GM23338 (cell line): ENCODE results near the gene PCGF3. TPM values are rescaled to one million over a fixed set of nuclear protein-coding genes. Genes with fewer than 3 reads are reported as not detected.

Experiments
- ATAC-seq: fragments of 200-7000 bp; cut with Tn5 transposase; 3 replicates; pipeline ENCODE4 v1.9.1; 2020
- DNase-seq: peaks from one replicate; pipeline ENCODE4 v3.0.0-alpha.2; 2015; ENCODE audit warnings: low spot score
- H2AFZ ChIP-seq: fragments of 200-600 bp; sonication (generic); 2 replicates; pipeline ENCODE4 v1.8.0; 2016; ENCODE audit warnings: antibody characterized with exemption, mild to moderate bottlenecking, moderate library complexity
- H3F3A ChIP-seq: fragments of 200-600 bp; sonication (generic); replicated peaks from 2 replicates; pipeline ENCODE4 v1.8.0; 2017; ENCODE audit warnings: antibody characterized with exemption, mixed run types, low read depth
- H3K27ac ChIP-seq: fragments of 200-600 bp; sonication (generic); 2 replicates; pipeline ENCODE4 v1.6.1; 2016; ENCODE audit warnings: low read depth
- H3K27me3 ChIP-seq: fragments of 200-600 bp; sonication (generic); 2 replicates; pipeline ENCODE4 v1.8.0; 2016; ENCODE audit warnings: mild to moderate bottlenecking, mixed run types, moderate library complexity; ENCODE audit not compliant: insufficient read depth
- H3K36me3 ChIP-seq: fragments of 200-600 bp; sonication (generic); 2 replicates; pipeline ENCODE4 v1.8.0; 2016; ENCODE audit warnings: mild to moderate bottlenecking; ENCODE audit not compliant: insufficient read depth
- H3K4me1 ChIP-seq: fragments of 200-600 bp; sonication (generic); 2 replicates; pipeline ENCODE4 v1.8.0; 2016; ENCODE audit warnings: mild to moderate bottlenecking, moderate library complexity; ENCODE audit not compliant: insufficient read depth
- H3K4me2 ChIP-seq: fragments of 200-600 bp; sonication (generic); 2 replicates; pipeline ENCODE4 v1.7.1; 2017; ENCODE audit warnings: mixed run types
- H3K4me3 ChIP-seq: fragments of 200-600 bp; sonication (generic); 2 replicates; pipeline ENCODE4 v1.6.1; 2016; ENCODE audit warnings: mixed run types
- H3K79me2 ChIP-seq: fragments of 200-600 bp; sonication (generic); replicated peaks from 2 replicates; pipeline ENCODE4 v1.8.0; 2017; ENCODE audit warnings: mild to moderate bottlenecking; ENCODE audit not compliant: insufficient read depth
- H3K9me2 ChIP-seq: fragments of 200-600 bp; sonication (generic); 2 replicates; pipeline ENCODE4 v1.8.0; 2017; ENCODE audit not compliant: insufficient read depth
- H4K20me1 ChIP-seq: fragments of 200-600 bp; sonication (generic); replicated peaks from 2 replicates; pipeline ENCODE4 v1.8.0; 2017; ENCODE audit warnings: mild to moderate bottlenecking; ENCODE audit not compliant: insufficient read depth
- H3K27ac Mint-ChIP-seq: 2 replicates; pipeline ENCODE4 v1.8.0; 2020; ENCODE audit warnings: inconsistent platforms, mild to moderate bottlenecking, moderate library complexity, mixed read lengths
- H3K27me3 Mint-ChIP-seq: 3 replicates; pipeline ENCODE4 v1.8.0; 2022; ENCODE audit warnings: low read depth, mild to moderate bottlenecking, moderate library complexity, mixed read lengths, inconsistent platforms; ENCODE audit not compliant: insufficient read depth, poor library complexity
- H3K36me3 Mint-ChIP-seq: 3 replicates; pipeline ENCODE4 v1.8.0; 2021; ENCODE audit warnings: low read depth, mild to moderate bottlenecking, inconsistent platforms, moderate library complexity, mixed read lengths
- H3K4me1 Mint-ChIP-seq: 3 replicates; pipeline ENCODE4 v1.8.0; 2020; ENCODE audit warnings: mild to moderate bottlenecking, inconsistent platforms, mixed read lengths
- H3K4me3 Mint-ChIP-seq: 3 replicates; pipeline ENCODE4 v1.8.0; 2021; ENCODE audit warnings: moderate library complexity, mild to moderate bottlenecking, inconsistent platforms, mixed read lengths
- H3K9me3 Mint-ChIP-seq: 3 replicates; pipeline ENCODE4 v1.8.0; 2020; ENCODE audit warnings: moderate library complexity, mild to moderate bottlenecking, inconsistent platforms, mixed read lengths
- CREB1 ChIP-seq: fragments of 250-450 bp; sonication (Bioruptor Pico); IDR thresholded peaks from 2 replicates; pipeline ENCODE4 v1.5.0; 2020; ENCODE audit warnings: low read depth, mild to moderate bottlenecking, moderate library complexity
- NANOG ChIP-seq: IDR thresholded peaks from 2 replicates; pipeline ENCODE4 v1.6.1; 2016; ENCODE audit warnings: antibody characterized with exemption, borderline replicate concordance
- ZNF114 ChIP-seq: fragments of 250-450 bp; sonication (Bioruptor Pico); IDR thresholded peaks from 2 replicates; pipeline ENCODE4 v1.5.0; 2020; ENCODE audit warnings: mild to moderate bottlenecking, moderate library complexity
- polyA plus RNA-seq: library from polyadenylated mRNA; unstranded; fragments of >200 nt; fragmentation: Nextera tagmentation; extraction: Ambion mirVana; gene quantifications from 2 replicates; pipeline ENCODE4 v1.2.1, GENCODE V29; 2016
- total RNA-seq: library from RNA; depleted of rRNA; stranded (reverse); fragments of >200 nt; shearing (Covaris generic); gene quantifications from 2 replicates; pipeline ENCODE4 v1.2.3, GENCODE V29; 2014; rRNA removed

PCGF3 gene
- total and polyA plus RNA-seq, 2 experiments from 2014 or later = 33.1 to 49.0 TPM

GRCh38 chr4:819401-820229 is 114.0 kb downstream of the PCGF3 start:
- H3K36me3 Mint-ChIP-seq = no peaks in the 10 kb centered on the region; the same call in 2 of the 3 replicates
- ATAC-seq (no peak), DNase-seq (no peak)
- Histone ChIP-seq H3K9me2 (no peaks in the 10 kb centered on the region), H3K4me3 (no peak overlapping the region), H3K4me1 (no peaks in the 10 kb centered on the region), H4K20me1 (no peaks in the 10 kb centered on the region), H3K36me3 (no peaks in the 10 kb centered on the region), H2AFZ (no peak overlapping the region), H3K4me2 (no peak overlapping the region), H3K27ac (no peak overlapping the region), H3K79me2 (no peaks in the 10 kb centered on the region), H3K27me3 (peaks cover 44% of the 10 kb centered on the region), H3F3A (no peaks in the 10 kb centered on the region)
- TF ChIP-seq ZNF114 (no peak), CREB1 (no peak), NANOG (no peak)
- H3K27ac Mint-ChIP-seq = no peak overlapping the region
- H3K4me1 Mint-ChIP-seq = 0 out of 3 replicates have a peak, but pooled peaks cover 2% of the 10 kb centered on the region
- peaks cover 67% of the 10 kb centered on the region for H3K27me3 Mint-ChIP-seq
- no peaks in the 10 kb centered on the region for H3K9me3 Mint-ChIP-seq
- H3K4me3 Mint-ChIP-seq = no peak overlapping the region

Other genes starting within 250 kb of the PCGF3 start
- 125 and 170 TPM in 2 replicates for gene ZNF721, start 206.7 kb upstream of the PCGF3 start, total RNA-seq
- gene ZNF721, start 206.7 kb upstream of the PCGF3 start, polyA plus RNA-seq = 37.3 and 46.9 TPM in 2 replicates
- gene PIGG, start 206.6 kb upstream of the PCGF3 start, total RNA-seq = 45.0 and 46.4 TPM in 2 replicates
- 29.9 and 30.1 TPM in 2 replicates for gene PIGG, start 206.6 kb upstream of the PCGF3 start, polyA plus RNA-seq
- 0.62 TPM in 1 of 2 replicates, not detected in the other for gene TMEM271, start 129.5 kb upstream of the PCGF3 start, total RNA-seq
- 0.11 and 0.21 TPM in 2 replicates for gene TMEM271, start 129.5 kb upstream of the PCGF3 start, polyA plus RNA-seq
- gene PDE6B, start 80.3 kb upstream of the PCGF3 start, total RNA-seq = 3.1 and 5.0 TPM in 2 replicates
- 3.3 and 3.4 TPM in 2 replicates for gene PDE6B, start 80.3 kb upstream of the PCGF3 start, polyA plus RNA-seq
- 60.5 and 149 TPM in 2 replicates for gene ATP5ME, start 31.6 kb upstream of the PCGF3 start, total RNA-seq
- 2,021 and 2,519 TPM in 2 replicates for gene ATP5ME, start 31.6 kb upstream of the PCGF3 start, polyA plus RNA-seq
- gene MYL5, start 31.3 kb upstream of the PCGF3 start, total RNA-seq = 2.2 and 4.4 TPM in 2 replicates
- 3.0 and 5.7 TPM in 2 replicates for gene MYL5, start 31.3 kb upstream of the PCGF3 start, polyA plus RNA-seq
- gene SLC49A3, start 16.7 kb upstream of the PCGF3 start, total RNA-seq = 2.6 and 3.7 TPM in 2 replicates
- 1.1 and 1.3 TPM in 2 replicates for gene SLC49A3, start 16.7 kb upstream of the PCGF3 start, polyA plus RNA-seq
- 0.58 and 0.97 TPM in 2 replicates for gene CPLX1, start 120.3 kb downstream of the PCGF3 start, total RNA-seq
- gene CPLX1, start 120.3 kb downstream of the PCGF3 start, polyA plus RNA-seq = 0.86 and 1.1 TPM in 2 replicates
- gene GAK, start 226.5 kb downstream of the PCGF3 start, total RNA-seq = 88.6 and 124 TPM in 2 replicates
- gene GAK, start 226.5 kb downstream of the PCGF3 start, polyA plus RNA-seq = 47.9 and 48.5 TPM in 2 replicates
- gene TMEM175, start 226.6 kb downstream of the PCGF3 start, total RNA-seq = 4.2 and 11.4 TPM in 2 replicates
- gene TMEM175, start 226.6 kb downstream of the PCGF3 start, polyA plus RNA-seq = 6.5 and 8.0 TPM in 2 replicates